Peyer's patch (tissue), 4 donors: ENCODE data around the gene MDFI. TPM values are rescaled to one million over a fixed set of nuclear protein-coding genes. Genes with fewer than 3 reads are reported as not detected.

Experiments used
- DNase-seq, 3 donors: peaks; one replicate each; pipeline ENCODE4 v3.0.0-alpha.2; 2017 to 2019
- H3K27ac ChIP-seq, 4 donors: fragments of 200-600 bp; sonication (generic); one replicate each; pipeline ENCODE4 v1.5.1; 2016 to 2019
- H3K27me3 ChIP-seq, 2 donors: fragments of 200-600 bp; sonication (generic); one replicate each; pipeline ENCODE4 v1.5.1; 2019
- H3K36me3 ChIP-seq, 3 donors: fragments of 200-600 bp; sonication (generic); one replicate each; pipeline ENCODE4 v1.5.1; 2016 to 2019
- H3K4me1 ChIP-seq, 4 donors: fragments of 200-600 bp; sonication (generic); one replicate each; pipeline ENCODE4 v1.5.1; 2016 to 2019
- H3K4me3 ChIP-seq, 4 donors: fragments of 200-600 bp; sonication (generic); 1 replicate in 3 of 4; 2 replicates in 1 of 4; pipeline ENCODE4 v1.5.1; 2016 to 2019; ENCODE audit warnings: mild to moderate bottlenecking in 1 of 4
- H3K9me3 ChIP-seq, 4 donors: fragments of 200-600 bp; sonication (generic); one replicate each; pipeline ENCODE4 v1.5.1; 2016 to 2019; ENCODE audit warnings: mild to moderate bottlenecking in 1 of 4
- CTCF ChIP-seq, 6 experiments: fragments of 450-650 bp in 4 of 6; fragments of 200-600 bp in 2 of 6; sonication (generic) in 1 of 6; IDR thresholded peaks; one replicate each; pipeline ENCODE4 v1.5.1; 2017 to 2019; ENCODE audit warnings: antibody characterized with exemption in 6 of 6, mild to moderate bottlenecking in 3 of 6, moderate library complexity in 1 of 6
- POLR2A ChIP-seq, 2 donors: fragments of 450-650 bp; IDR thresholded peaks; one replicate each; pipeline ENCODE4 v1.5.1; 2017; ENCODE audit warnings: antibody characterized with exemption in 2 of 2, mild to moderate bottlenecking in 2 of 2, moderate library complexity in 2 of 2
- total RNA-seq, 4 donors: library from RNA; depleted of rRNA; stranded (reverse); fragments of >200 nt; gene quantifications; one replicate each; pipeline ENCODE4 v1.1.0, GENCODE V29; 2016

The MDFI gene
- total RNA-seq, 4 donors from 2014 or later = 0.94 to 2.6 (median 2.4) TPM; not detected in 1

GRCh38 chr6:41621802-41622201 lies 16.5 kb upstream of the MDFI start:
- DNase-seq = no peak
- H3K36me3 ChIP-seq = no peaks in the 10 kb centered on the region
- no peaks in the 10 kb centered on the region for H3K4me1 ChIP-seq
- H3K27ac ChIP-seq = no peak overlapping the region
- H3K4me3 ChIP-seq = no peak overlapping the region
- no peak for TF ChIP-seq POLR2A (IDR thresholded peaks at IDR 0.05)
- TF ChIP-seq CTCF (IDR thresholded peaks at IDR 0.05) = no peak
- H3K27me3 ChIP-seq = no peaks in the 10 kb centered on the region
- peaks cover 0 to 5% (median 0%) of the 10 kb centered on the region in 4 donors for H3K9me3 ChIP-seq

GRCh38 chr6:41622206-41622988 lies 15.9 kb upstream of the MDFI start:
- TF ChIP-seq POLR2A (IDR thresholded peaks at IDR 0.05) = no peak
- TF ChIP-seq CTCF (IDR thresholded peaks at IDR 0.05) = no peak
- H3K4me1 ChIP-seq = no peaks in the 10 kb centered on the region
- no peaks in the 10 kb centered on the region for H3K27me3 ChIP-seq
- peaks cover 0 to 5% (median 0%) of the 10 kb centered on the region in 4 donors for H3K9me3 ChIP-seq
- no peak for DNase-seq
- no peak overlapping the region for H3K4me3 ChIP-seq
- H3K27ac ChIP-seq = no peak overlapping the region
- H3K36me3 ChIP-seq = no peaks in the 10 kb centered on the region

- Histone ChIP-seq H3K36me3 (no peaks in the 10 kb centered on the region), H3K9me3 (peaks cover 0 to 5% (median 0%) of the 10 kb centered on the region in 4 donors), H3K27ac (no peak overlapping the region), H3K27me3 (no peaks in the 10 kb centered on the region), H3K4me3 (no peak overlapping the region), H3K4me1 (no peaks in the 10 kb centered on the region)
- no peak for TF ChIP-seq CTCF (IDR thresholded peaks at IDR 0.05)
- no peak for TF ChIP-seq POLR2A (IDR thresholded peaks at IDR 0.05)
- DNase-seq = no peak
Measured at GRCh38 chr6:41623330-41623729, 14.9 kb upstream of the MDFI start.

GRCh38 chr6:41624621-41625380 lies 13.5 kb upstream of the MDFI start:
- no peaks in the 10 kb centered on the region for H3K27me3 ChIP-seq
- H3K27ac ChIP-seq = no peak overlapping the region
- H3K9me3 ChIP-seq = peaks cover 0 to 5% (median 0%) of the 10 kb centered on the region in 4 donors
- TF ChIP-seq CTCF (IDR thresholded peaks at IDR 0.05) = no peak
- no peak for TF ChIP-seq POLR2A (IDR thresholded peaks at IDR 0.05)
- H3K4me3 ChIP-seq = no peak overlapping the region
- H3K36me3 ChIP-seq = no peaks in the 10 kb centered on the region
- no peaks in the 10 kb centered on the region for H3K4me1 ChIP-seq
- no peak for DNase-seq

- Histone ChIP-seq H3K36me3 (no peaks in the 10 kb centered on the region), H3K9me3 (peaks cover 0 to 5% (median 0%) of the 10 kb centered on the region in 4 donors), H3K4me3 (no peak overlapping the region), H3K27ac (no peak overlapping the region), H3K27me3 (no peaks in the 10 kb centered on the region), H3K4me1 (no peaks in the 10 kb centered on the region)
- TF ChIP-seq POLR2A (IDR thresholded peaks at IDR 0.05) (no peak), CTCF (IDR thresholded peaks at IDR 0.05) (no peak)
- DNase-seq = no peak
Measured at GRCh38 chr6:41625442-41625841, 12.8 kb upstream of the MDFI start.
